GM11168 (cell line): ENCODE results near the gene DTX4.

Experiments used
- in situ Hi-C: fragments of 300-500 bp; cut with MboI; formaldehyde crosslinking; loops from one replicate; pipeline ENCODE4 v1.12.0; 2022; ENCODE audit warnings: low sequenced_read_pairs; ENCODE audit not compliant: unreplicated experiment

DTX4 gene

DNA sequence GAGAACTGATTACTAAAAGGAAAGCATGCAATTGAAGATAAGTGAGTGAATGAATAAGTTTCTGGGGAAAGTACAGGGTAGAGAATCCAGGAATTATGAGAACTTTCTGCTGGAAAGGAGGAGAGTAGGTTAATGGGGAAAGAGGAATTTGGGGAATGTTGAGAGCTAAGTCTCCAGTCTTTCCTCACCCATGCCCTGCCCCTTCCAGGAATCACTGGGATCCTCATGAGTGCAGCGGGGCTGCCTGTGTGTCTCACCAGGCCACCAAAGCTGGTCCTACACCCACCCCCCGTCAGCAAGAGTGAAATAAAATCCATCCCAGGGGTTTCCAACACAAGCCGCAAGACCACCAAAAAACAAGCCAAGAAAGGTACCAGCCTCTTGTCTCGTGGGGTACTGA is 17.0 kb downstream of the DTX4 start:
- in situ Hi-C loops: no loop called here

DNA sequence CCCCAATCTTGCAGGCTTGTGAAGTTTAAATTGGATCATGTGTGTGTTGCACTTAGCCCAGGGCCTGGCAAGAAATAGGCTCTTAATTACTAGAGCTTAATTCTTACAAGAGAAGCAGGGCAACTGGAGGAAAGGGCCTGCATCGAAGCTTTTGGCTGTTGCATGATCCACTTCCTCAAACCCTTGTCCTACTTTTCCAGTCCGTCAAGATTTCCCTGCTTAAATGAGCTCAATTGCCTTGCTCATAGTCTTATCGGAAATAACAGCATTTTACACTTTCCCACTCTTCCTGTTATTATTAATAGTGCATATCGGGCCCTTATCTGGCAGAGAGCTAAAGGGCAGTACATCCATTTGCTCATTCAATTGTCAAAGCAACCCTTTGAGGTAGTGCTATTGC is 18.1 kb downstream of the DTX4 start:
- in situ Hi-C loops: no loop called here

DNA sequence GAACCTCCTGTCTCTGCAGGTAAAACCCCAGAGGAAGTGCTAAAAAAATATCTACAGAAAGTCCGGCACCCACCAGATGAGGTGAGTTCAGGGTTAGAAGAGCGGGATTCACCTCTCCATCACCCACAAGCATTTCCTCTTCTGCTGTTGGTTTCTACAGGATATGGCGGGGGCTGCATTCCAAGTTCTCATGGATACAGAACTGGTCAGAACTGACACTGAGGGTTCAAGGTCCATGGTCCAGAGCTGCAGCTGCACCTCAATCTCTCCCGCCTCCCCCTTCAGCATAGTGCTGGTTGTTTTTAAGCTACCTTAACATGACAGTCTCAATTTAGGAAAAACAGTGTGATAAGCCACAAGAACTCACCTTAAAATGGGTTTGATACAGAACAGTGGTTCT is 19.2 kb downstream of the DTX4 start:
- in situ Hi-C loops: no loop called here

DNA sequence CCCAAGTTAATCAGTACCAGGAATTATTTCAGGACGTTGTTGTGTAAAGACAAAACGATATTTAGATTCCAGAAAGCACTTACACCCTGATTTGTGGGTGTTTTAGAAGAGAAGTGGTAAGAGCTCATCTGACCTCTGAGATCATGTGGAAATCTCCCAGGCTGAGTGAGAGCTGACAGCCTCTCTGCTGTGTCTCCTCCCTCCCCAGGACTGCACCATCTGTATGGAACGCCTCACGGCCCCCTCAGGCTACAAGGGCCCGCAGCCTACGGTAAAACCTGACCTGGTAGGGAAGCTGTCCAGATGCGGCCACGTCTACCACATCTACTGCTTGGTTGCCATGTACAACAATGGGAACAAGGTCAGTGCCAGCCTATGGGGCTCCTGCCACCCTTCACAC is 20.0 kb downstream of the DTX4 start:
- in situ Hi-C loops: no loop called here

DNA sequence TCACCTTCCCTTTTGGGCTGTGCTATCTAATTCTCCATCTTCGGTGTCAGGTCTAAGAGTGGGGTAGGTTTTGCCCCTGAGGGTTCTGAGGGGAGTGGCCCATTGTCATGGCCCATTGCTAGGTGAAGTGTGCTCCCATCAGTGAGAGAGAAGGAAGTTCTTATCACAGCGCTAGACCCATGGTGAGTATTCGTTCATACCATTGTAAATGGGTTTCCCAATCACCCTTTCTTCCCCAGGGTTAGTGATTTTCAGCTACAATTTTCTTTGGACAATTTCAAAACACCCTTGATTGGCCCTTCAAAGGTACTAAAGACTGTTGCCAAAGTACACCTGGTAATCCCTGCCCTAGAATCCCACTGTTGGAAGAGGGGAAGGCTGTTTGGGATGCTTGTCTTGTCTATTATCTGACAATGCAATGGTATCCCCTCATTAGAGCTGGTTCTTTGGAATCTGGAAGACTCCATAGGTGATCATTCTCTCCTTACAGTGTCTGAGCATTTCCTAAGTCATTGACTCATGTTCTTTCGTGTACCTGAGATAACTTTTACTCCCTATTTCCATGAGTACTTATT is 20.6 kb downstream of the DTX4 start:
- in situ Hi-C loops: no loop called here

DNA sequence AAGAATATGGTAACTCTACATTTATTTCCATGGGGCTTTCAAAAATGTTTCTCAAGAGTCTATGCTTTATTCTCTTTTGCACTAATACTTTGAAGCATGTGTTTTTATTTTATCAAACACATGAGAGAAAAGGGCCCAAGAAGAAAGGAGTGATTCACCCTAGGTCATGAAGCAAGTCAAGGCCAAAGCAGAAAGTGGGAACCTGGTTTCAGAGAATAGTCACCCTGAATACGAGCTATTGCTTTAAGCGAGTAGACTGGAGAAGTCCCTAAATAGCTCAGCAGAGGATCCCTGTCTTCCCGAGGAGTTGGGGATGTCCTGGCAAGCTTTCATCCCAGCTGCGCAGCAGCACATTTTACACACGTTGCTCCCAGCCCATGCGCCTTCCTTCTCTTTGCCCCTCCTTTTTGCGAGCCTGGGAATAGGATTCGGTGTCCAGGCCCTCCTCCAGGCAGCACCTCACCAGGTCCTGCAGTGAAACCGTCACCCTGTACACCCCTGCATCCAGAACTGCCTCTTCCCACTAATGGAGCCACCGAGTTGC is 21.7 kb downstream of the DTX4 start:
- in situ Hi-C loops: no loop called here

DNA sequence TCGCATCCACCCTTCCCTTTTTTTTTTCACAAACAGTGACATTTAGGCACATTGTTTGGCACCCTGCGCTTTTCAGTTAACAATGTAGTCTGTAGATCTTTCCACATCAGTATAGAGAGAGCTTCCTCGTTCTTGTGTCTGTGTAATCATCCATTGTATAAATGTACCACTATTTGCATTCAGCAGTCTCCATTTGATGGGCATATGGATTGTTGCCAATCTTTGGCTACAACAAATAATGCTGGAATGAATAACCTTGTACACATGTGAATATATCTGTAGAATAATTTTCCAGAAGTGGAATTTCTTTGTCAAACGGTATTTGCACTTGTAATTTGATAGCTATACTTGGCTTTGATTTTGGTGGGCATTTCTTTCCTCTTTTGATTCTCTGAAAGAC is 23.7 kb downstream of the DTX4 start:
- in situ Hi-C loops: no loop called here

DNA sequence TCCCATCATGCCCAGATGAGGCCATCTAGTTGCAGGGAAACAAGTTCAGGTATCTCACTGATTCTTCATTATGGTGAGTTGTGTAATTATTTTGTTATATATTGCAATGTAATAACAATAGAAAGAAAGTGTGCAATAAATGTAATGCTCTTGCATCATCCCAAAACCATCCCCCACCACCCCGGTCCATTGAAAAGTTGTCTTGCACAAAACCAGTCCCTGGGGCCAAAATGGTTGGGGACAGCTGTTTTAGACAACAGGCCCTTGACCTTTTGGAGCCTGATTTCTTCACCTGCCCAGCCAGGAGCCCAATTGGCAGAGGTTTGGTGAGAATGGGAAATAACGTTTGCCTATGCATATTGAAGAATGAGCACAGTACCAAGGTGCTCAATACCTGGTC is 24.8 kb downstream of the DTX4 start:
- in situ Hi-C loops: no loop called here

DNA sequence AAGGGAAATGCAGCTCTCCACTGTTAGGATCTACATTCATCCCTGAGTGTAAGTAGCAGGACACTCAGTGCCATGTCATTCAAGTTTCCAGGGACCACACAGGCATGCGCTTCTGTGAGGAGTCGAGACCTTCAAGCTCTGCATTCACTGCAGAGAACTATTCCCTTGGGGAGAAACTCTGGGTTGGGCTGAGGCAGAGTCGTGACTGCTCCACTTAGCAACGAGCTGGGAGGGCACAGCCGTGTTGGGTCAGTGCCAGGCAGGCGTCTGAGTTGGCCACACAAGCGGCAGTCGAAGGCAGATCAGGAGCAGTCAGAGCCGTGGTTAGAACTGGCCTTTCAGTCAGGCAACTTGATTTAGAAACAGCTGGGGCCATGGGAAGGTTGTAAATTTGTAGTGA is 26.1 kb downstream of the DTX4 start:
- in situ Hi-C loops: no loop called here

DNA sequence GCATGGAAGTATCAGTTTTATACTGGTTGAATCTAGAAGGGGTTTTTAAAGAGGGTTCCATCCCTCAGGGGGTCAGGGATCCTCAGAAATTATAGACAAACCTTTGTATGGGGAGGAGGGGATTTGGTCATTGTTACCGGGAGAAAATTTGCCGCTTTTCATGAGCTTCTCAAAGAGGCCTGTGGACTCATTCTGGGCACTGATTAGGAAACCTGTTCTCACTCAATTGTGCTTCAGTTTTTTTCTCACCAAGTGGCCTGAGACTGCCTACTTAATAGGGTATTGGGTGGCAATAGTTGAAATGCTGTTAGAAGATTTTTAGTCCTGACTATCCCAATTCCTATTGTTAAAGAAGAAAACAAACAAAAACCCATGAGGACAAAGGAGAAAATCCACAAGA is 26.8 kb downstream of the DTX4 start:
- in situ Hi-C loops: no loop called here

DNA sequence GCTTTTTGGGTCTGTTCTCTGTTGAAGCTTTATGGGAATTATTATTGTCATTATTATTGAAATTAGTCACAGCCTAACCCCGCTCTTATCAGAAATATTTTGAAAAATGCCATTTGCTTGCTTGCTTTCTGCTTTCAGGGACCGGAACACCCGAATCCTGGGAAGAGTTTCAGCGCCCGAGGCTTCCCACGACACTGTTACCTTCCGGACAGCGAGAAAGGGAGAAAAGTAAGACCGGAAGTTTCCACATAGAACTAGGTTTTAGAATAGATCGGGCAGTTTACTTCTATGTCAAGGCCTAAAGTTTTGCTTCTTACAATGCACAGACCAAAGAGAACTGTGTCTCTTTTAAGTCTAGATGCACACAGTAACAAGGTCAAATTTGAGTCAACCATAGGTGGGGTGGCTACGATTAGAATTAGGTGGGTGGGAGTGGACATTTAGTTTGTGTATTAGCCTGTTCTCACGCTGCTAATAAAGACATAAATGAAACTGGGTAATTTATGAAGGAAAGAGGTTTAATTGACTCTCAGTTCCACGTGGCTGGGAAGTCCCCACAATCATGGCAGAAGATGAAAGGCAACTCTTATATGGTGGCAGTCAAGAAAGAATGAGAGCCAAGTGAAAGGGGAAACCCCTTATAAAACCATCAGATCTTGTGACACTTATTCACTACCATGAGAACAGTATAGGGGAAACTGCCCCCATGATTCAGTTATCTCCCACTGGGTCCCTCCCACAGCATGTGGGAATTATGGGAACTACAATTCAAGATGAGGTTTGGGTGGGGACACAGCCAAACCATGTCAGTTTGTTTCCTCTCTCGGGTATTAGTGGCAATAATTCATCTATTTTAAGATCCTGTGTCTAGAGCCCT is 27.9 kb downstream of the DTX4 start:
- in situ Hi-C loops: no loop called here

DNA sequence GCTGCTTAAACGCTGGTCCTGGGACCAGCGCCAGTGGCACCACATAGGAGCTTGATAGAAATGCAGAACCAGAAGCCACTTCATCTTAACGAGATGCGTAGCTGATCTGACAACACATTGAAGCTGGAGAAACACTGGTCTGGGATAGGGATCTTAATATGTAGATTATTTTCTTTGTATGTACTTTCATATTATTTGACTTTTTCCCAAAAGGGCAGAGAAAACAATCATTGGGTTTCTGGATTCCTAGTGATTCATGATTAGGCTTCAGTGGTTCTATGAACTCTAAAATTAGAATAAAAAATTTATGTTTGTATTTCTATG is 28.5 kb downstream of the DTX4 start:
- in situ Hi-C loops: no loop called here

DNA sequence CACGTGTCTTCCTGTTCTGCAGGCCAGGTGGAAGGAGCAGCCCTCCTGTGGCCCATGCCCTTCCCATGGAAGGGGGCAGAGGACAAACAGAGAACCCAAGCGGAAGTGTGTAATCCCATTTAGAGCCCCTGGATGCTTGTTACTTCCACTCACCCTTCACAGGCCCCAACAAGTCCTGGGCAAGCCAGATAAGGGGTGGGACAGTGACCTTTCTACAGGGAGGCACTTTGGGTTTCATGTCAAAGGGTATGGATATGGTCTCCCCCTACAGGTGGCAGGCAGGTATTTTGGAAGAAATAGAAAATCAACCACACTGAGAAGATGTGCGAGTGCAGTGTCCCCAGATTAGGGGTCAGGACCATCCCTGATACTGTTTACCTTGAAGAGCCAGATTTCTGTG is 29.4 kb downstream of the DTX4 start:
- in situ Hi-C loops: no loop called here

DNA sequence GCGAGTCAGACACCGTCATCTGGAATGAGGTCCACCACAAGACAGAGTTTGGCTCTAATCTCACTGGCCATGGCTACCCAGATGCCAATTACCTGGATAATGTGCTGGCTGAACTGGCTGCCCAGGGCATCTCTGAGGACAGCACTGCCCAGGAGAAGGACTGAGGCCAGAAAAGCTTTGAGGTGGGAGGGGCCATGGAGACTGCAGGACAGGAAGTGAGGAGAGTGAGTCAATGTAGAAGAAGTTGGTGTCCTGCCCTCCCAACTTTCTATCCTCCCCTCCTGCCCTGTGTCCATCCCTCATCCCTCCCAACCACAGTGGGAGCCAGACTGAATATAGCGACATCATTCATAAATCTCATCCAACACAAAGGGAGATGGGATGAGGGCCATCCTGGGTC is 32.8 kb downstream of the DTX4 start:
- in situ Hi-C loops: no loop called here

DNA sequence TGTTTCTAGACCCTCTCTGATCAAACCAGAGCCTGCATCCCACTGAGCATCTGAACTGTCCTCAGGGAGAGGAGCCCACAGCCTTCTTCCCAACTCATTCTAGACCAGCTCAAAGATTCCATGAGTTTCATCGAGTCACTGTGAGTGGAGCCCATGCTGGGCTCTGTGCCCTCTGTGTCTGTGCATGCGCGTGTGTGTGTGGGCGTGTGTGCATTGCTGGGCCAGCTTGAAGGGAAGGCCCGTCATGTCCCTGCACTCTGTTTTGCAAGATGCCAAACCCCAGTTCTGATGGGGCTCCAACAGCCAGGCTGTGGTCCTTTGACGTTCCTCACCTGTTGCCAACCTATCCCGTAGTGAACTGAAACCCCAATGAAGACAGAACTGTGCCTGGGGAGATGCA is 33.7 kb downstream of the DTX4 start:
- in situ Hi-C loops: no loop called here

DNA sequence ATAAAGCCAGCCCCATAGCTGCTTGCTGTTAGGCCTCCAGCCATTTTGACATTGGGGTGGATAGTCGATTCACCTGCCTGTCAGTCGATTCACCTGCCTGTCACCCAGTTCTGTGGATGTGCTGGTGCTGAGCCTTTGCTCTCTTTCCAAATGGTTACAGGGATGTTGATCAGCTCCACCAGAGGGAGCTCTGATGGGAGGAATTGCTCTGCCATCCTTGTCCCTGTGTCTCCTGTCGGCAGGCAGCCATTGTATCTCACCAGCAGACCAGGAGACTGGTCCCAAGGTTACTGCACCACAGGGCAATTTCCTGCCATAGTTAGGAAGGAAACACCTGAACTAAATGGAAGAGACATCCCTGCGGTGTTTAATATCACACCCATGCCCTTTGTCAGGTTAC is 34.7 kb downstream of the DTX4 start:
- in situ Hi-C loops: no loop called here

DNA sequence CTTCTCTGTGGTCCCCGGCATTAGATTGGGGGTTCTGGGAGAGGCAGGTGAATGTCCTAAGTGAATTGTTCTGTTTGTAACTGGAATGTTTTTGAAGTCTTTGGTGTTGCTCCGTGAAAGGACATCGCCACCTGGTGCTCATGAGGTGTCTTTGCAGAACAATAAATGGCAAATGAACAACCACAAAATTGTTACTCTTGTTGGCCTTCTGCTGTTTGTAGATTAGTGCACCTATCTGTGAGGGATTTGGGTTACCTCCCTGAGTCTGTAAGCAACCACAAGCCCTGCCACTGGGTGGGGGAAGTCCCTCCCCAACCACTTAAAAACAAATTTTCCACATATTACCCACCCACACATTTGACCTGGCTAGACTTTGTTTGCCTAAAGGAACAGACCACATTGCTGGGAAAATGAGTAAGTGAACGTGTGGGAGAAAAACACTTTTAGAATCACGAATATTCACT is 36.1 kb downstream of the DTX4 start:
- in situ Hi-C loops: no loop called here

DNA sequence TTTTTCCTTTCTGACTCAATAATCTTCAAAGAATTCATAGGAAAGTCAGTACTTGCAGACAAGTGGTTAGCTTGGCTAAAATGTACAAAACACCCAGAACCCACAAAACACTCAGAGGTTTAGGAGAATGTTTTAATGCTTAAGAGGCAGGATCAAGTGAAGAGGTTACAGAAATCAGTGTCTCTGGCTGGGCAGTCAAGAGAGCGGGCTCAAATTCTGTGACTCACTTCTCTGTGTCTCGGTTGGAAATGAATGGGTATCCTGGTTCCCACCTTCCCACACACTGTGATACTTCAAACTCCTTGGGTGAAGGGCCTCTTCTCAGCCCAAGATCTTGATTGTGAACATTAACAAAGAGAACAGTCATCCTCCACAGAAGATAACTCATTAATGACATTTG is 37.0 kb downstream of the DTX4 start:
- in situ Hi-C loops: no loop called here

DNA sequence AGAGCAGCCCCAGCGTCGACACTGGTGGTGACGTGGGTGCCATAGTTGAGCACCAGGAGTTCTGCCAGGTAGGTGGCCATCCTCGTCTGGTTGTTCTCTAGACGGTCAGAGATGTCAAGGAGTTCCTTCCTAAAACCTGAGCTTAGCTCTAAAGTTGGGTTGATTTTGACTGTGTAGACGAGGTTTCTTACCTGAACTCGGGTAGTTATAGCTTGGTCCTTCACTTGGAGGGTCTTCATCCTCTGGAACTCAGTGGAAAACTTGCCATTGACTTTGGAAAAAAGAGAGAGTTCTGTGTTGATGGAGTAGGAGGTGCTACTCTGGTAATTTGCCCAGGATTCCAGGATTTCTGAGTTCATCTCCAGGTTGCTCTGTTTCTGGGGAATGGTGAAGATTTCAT is 40.3 kb downstream of the DTX4 start:
- in situ Hi-C loops: no loop called here

DNA sequence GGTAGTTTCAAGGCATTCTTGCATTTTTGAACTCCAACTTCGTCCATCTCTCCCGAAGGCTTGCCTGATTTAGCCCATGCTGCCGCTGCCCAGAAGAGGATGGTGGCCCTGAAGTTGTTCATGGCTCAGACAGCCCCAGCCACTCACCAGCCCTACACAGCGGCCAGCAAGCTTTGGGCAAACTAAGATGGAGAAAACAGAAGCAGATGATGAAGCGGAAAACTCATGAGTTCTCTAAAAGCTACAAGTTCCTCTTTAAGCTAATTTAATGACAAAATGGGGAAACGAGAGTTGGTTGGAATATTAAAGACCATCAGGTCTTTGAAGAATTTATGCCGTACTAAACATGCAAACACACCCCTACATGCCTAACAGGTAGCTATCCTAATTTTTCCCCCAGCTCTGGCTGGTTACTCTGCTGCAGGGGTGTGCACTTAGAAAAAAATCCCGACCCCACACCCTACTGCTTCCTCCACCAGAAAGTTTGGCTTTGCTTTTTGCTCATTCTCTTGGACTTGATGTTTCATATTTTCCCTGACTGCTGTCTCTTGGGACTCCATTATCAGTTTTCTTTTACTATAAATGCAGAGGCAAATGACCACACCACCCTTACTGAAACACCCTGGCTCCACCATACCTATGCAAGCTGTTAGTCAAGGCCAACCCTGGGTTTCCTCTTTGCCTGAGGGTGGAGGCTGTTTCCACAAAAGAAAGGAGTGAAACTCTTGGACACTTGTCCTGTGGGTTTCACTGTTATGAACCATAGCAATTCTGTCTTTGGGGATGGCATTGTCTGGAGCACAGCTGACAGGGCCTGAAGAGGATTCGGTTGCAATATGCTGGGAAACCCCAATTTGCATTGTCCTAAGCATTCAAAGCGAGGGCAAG is 41.1 kb downstream of the DTX4 start, which contains the start of gene MPEG1:
Gene MPEG1 (minus strand): TSS at position 184 of the 888 bp plus-strand sequence. CDS start 62 bp downstream, at position 122.
- in situ Hi-C loops: no loop called here
